Measurements from ENCODE around the gene ZFHX3.
A peak's percentile ranks its signal among the peaks of the same experiment; 100 is the strongest.

The ZFHX3 gene

DNA sequence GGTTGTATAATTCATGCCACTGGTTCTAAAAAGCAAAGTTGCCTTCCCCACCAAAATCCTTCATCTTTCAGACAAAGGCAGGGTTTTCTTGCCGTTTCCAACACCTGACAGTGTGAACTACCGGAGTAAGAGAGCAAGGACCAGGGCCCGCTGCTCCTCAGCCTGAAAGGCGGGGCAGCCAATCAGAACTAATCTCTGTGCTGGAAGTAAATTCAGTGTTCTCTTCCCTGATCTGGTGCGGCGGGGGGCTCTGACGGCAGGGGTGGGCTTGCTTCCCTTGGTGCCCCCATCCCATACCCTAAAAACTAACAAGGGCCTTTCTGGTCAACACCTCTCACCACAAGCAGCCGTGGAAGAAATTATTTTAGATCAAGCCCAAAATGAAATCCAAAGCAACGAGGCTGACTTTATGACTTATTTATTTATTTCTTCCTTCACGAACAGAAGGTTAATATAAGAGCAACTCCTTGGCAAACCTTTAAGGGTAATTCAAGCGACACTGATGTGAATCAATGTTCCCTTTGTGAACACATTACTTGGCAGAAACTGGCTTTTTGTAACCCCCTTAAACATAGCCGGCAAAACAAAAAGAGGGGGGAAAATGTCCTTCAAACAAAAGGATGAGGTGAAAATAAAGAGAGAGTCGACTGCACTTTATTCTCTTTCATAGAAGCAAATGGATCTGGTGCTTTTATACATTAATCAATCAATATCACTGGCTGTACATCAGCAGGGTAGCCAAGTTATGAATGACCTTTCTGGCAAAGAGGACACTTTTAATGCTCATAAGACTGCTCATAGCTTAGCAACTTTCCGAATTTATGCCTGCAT lies 189.9 kb downstream of the ZFHX3 start:
- H3K4me3 ChIP-seq (ENCODE audit: low read length): no peak overlapping the region
- no peaks in the 10 kb centered on the region for H3K9me3 ChIP-seq (ENCODE audit: insufficient read depth, low read length)
- no peak overlapping the region for H2AFZ ChIP-seq (ENCODE audit: low read depth, low read length)

DNA sequence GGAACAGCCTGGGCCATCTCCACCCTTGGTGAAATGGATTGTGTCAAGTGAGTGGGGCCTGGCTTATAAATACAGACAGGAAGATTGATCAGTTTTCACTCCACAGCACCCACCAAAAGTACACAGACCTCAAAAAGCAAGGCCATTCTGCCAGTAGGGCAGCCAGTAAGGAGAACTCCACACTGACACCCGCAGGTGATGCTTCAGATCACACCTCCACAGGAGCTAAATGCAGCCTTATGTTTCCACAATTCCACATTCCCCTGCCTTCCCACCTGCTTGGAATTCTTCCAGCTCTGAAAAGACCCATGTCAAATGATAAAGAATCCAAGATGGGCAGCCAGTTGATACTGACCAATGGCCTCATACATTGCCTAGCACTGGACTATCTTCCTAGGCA lies 191.1 kb downstream of the ZFHX3 start:
- H3K9ac ChIP-seq (ENCODE audit: low read length): no peak overlapping the region
- peaks cover 10% of the 10 kb centered on the region for H3K4me1 ChIP-seq (ENCODE audit: low read length)
- H2AFZ ChIP-seq (ENCODE audit: low read depth, low read length): no peak overlapping the region
- H3K27me3 ChIP-seq (ENCODE audit: low read depth, low read length): no peaks in the 10 kb centered on the region
- H3K36me3 ChIP-seq (replicated peaks; ENCODE audit: low read depth, low read length): no peaks in the 10 kb centered on the region
- H3K79me2 ChIP-seq (ENCODE audit: low read length): no peaks in the 10 kb centered on the region
- H3K4me2 ChIP-seq (ENCODE audit: low read length): no peak overlapping the region
- H3K4me3 ChIP-seq (ENCODE audit: low read length): no peak overlapping the region
- H4K20me1 ChIP-seq (ENCODE audit: insufficient read depth, low read length): peaks cover 2% of the 10 kb centered on the region; the same call in 1 of the 2 replicates
- no peak for TF ChIP-seq EZH2phosphoT487 (IDR thresholded peaks at IDR 0.05; ENCODE audit: low read depth)
- TF ChIP-seq, protein P1, sequence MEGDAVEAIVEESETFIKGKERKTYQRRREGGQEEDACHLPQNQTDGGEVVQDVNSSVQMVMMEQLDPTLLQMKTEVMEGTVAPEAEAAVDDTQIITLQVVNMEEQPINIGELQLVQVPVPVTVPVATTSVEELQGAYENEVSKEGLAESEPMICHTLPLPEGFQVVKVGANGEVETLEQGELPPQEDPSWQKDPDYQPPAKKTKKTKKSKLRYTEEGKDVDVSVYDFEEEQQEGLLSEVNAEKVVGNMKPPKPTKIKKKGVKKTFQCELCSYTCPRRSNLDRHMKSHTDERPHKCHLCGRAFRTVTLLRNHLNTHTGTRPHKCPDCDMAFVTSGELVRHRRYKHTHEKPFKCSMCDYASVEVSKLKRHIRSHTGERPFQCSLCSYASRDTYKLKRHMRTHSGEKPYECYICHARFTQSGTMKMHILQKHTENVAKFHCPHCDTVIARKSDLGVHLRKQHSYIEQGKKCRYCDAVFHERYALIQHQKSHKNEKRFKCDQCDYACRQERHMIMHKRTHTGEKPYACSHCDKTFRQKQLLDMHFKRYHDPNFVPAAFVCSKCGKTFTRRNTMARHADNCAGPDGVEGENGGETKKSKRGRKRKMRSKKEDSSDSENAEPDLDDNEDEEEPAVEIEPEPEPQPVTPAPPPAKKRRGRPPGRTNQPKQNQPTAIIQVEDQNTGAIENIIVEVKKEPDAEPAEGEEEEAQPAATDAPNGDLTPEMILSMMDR (IDR thresholded peaks at IDR 0.05; ENCODE audit: low read depth, low read length): peak; percentile 39
- no peak overlapping the region for H3K27ac ChIP-seq (ENCODE audit: low read length)
- no peaks in the 10 kb centered on the region for H3K9me3 ChIP-seq (ENCODE audit: insufficient read depth, low read length)

More for the DNA sequence above, 189.9 kb downstream of the ZFHX3 start:
- H3K79me2 ChIP-seq (ENCODE audit: low read length): no peaks in the 10 kb centered on the region
- H4K20me1 ChIP-seq (ENCODE audit: insufficient read depth, low read length): peaks cover 2% of the 10 kb centered on the region; the same call in 1 of the 2 replicates
- no peak overlapping the region for H3K27ac ChIP-seq (ENCODE audit: low read length)
- no peak overlapping the region for H3K4me2 ChIP-seq (ENCODE audit: low read length)
- TF ChIP-seq EZH2phosphoT487 (IDR thresholded peaks at IDR 0.05; ENCODE audit: low read depth): no peak
- TF ChIP-seq, protein P1 (IDR thresholded peaks at IDR 0.05; ENCODE audit: low read depth, low read length): no peak
- no peak overlapping the region for H3K9ac ChIP-seq (ENCODE audit: low read length)
- H3K27me3 ChIP-seq (ENCODE audit: low read depth, low read length): no peaks in the 10 kb centered on the region
- no peaks in the 10 kb centered on the region for H3K36me3 ChIP-seq (replicated peaks; ENCODE audit: low read depth, low read length)
- H3K4me1 ChIP-seq (ENCODE audit: low read length): peaks cover 10% of the 10 kb centered on the region

DNA sequence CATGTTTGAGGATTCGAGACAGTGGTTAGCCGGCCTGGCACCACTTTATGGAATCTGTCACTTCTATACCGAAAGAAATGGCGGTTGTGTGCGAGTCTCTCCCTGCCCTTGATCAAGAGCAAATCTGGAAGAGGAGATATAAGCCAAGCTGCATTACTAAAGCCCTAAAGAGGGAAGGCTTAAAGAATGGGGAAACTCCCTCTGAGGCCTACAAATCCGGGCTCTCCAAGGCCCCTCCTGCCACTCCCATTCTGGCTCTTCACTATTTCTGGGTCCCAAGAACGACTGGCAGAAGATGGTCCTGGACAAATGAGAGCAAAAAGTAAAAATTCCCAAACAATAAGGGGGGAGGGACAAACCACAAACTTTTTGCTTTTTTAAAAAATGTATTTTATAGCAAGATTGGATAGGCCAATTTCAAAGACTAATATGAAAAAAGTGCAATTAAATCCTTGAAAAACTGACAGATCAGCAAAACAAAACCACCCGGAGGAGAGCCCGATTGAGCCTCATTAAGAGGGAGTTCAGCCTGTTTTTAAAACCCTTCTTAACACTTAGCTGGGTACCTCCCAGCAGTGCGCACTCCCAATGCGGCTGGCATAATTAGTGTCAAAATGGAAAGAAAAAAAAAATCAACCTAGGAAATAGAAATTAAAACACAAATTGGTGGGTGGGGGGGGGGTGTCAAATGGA lies 193.5 kb downstream of the ZFHX3 start:
- TF ChIP-seq EZH2phosphoT487 (IDR thresholded peaks at IDR 0.05; ENCODE audit: low read depth): no peak
- TF ChIP-seq, protein P1 (IDR thresholded peaks at IDR 0.05; ENCODE audit: low read depth, low read length): no peak
- Histone ChIP-seq H3K9me3 (ENCODE audit: insufficient read depth, low read length) (no peaks in the 10 kb centered on the region), H3K4me2 (ENCODE audit: low read length) (no peak overlapping the region), H2AFZ (ENCODE audit: low read depth, low read length) (no peak overlapping the region), H3K4me3 (ENCODE audit: low read length) (no peak overlapping the region), H3K79me2 (ENCODE audit: low read length) (no peaks in the 10 kb centered on the region), H4K20me1 (ENCODE audit: insufficient read depth, low read length) (no peaks in the 10 kb centered on the region), H3K36me3 (replicated peaks; ENCODE audit: low read depth, low read length) (no peaks in the 10 kb centered on the region), H3K9ac (ENCODE audit: low read length) (no peak overlapping the region), H3K27me3 (ENCODE audit: low read depth, low read length) (no peaks in the 10 kb centered on the region), H3K27ac (ENCODE audit: low read length) (no peak overlapping the region), H3K4me1 (ENCODE audit: low read length) (peaks cover 10% of the 10 kb centered on the region)

DNA sequence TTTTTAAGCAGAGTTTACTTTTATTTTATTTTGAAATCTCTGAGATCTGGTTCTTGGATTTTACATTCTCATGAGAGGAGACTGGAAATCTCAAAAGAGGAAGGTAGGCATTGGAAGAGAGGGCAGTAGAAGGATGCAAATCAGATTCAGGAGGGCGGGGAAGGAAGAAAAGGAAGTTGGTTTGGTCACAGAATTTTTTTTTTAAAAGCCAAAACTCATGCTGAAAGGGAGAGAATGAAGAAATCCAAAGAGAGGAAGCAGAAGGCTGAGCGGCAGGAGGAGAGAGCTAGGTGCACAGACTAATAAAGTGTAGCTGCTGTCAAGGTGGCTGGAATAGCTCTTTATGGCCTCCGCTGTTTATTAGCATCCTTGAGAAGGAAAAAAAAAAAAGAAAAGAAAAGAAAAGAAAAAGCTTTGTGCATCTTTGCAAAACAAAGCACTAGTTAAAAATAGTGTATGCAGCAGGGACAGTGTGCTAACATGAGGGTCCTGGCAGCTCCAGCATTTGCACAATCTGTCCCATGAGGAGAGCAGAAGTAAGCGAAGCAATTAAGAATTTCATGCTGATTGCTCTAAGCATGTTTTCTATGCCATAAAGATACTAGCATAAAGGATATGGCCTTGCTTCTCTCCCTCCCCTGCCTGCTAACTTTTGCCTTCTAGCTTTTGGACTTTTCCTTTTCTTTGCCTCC lies 194.2 kb downstream of the ZFHX3 start:
- Histone ChIP-seq H3K4me1 (ENCODE audit: low read length) (peaks cover 10% of the 10 kb centered on the region), H2AFZ (ENCODE audit: low read depth, low read length) (no peak overlapping the region), H3K27me3 (ENCODE audit: low read depth, low read length) (no peaks in the 10 kb centered on the region), H3K4me3 (ENCODE audit: low read length) (no peak overlapping the region), H3K79me2 (ENCODE audit: low read length) (no peaks in the 10 kb centered on the region), H4K20me1 (ENCODE audit: insufficient read depth, low read length) (no peaks in the 10 kb centered on the region), H3K36me3 (replicated peaks; ENCODE audit: low read depth, low read length) (no peaks in the 10 kb centered on the region), H3K27ac (ENCODE audit: low read length) (no peak overlapping the region), H3K9ac (ENCODE audit: low read length) (no peak overlapping the region), H3K4me2 (ENCODE audit: low read length) (no peak overlapping the region), H3K9me3 (ENCODE audit: insufficient read depth, low read length) (no peaks in the 10 kb centered on the region)
- TF ChIP-seq EZH2phosphoT487 (IDR thresholded peaks at IDR 0.05; ENCODE audit: low read depth): no peak
- TF ChIP-seq, protein P1 (IDR thresholded peaks at IDR 0.05; ENCODE audit: low read depth, low read length): no peak
